HG02970 (cell line): ENCODE data around the gene GPATCH1.
A peak's percentile ranks its signal among the peaks of the same experiment; 100 is the strongest.
"Not testable (repeated sequence)": the region's sequence is repeated elsewhere in the genome, so short reads cannot be mapped to it uniquely, and the experiment has no call there.

Experiments
- ATAC-seq: cut with Tn5 transposase; IDR thresholded peaks from one replicate; pipeline ENCODE4 v1.9.1; 2021; ENCODE audit warnings: mild to moderate bottlenecking, moderate library complexity, moderate number of reproducible peaks; ENCODE audit not compliant: unreplicated experiment, low FRiP score

The GPATCH1 gene

GRCh38 chr19:33156334-33156733 lies 75.4 kb downstream of the GPATCH1 start:
- ATAC-seq, result no peak

GRCh38 chr19:33157906-33158305 lies 76.9 kb downstream of the GPATCH1 start:
- no peak for ATAC-seq

- ATAC-seq, result no peak
Observed at GRCh38 chr19:33158365-33158764, 77.4 kb downstream of the GPATCH1 start.

DNA sequence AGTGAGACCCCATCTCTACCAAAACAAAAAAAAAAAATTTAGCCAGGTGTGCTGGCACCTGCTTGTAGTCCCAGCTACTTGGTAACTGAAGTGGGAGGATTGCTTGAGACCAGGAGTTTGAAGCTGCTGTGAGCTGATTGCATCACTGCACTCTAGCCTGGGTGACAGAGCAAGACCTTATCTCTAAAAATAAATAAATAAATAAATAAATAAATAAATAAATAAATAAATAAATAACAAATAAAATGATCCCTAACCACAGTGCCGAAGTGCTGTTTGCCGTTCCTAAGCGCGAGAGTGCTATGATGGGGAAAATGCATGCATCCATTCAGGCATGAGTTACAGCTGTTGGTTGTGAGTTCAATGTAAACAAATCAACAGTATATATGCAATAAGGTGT lies 78.2 kb downstream of the GPATCH1 start:
- no peak for ATAC-seq

GRCh38 chr19:33159893-33160292 lies 78.9 kb downstream of the GPATCH1 start:
- ATAC-seq, result no peak

DNA sequence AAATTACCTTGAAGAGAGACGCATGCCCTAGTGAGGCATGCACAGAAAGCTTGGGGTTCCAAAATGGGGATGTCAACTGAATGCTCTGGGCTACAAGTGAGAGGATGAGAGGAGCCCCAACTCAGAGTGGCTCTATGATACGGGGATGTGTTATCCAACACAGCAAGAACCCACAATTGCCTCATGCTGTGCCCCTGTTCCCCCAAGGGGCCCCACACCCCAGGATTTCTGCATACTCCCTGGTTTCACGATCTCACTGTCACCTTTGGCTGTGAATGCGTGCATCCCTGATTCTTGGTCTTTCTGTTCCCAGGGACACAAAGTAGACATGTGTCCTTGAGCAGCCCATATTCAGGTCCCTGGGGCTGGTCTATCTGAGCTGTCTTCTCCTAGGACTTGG lies 80.2 kb downstream of the GPATCH1 start:
- ATAC-seq, result no peak

DNA sequence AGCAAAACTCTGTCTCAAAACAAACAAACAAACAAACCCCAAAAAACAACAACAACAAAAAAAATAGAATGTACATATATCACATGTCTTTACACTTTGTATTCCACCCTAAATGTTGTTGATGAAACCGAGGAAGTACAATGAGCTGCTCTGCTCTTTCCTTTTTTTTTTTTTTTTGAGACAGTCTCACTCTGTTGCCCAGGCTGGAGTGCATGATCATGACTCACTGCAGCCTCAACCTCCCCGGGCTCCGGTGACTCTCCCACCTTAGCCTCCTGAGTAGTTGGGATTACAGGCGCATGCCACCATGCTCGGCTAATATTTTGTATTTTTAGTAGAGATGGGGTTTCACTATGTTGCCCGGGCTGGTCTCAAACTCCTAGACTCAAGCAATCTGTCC lies 82.5 kb downstream of the GPATCH1 start:
- no peak for ATAC-seq

DNA sequence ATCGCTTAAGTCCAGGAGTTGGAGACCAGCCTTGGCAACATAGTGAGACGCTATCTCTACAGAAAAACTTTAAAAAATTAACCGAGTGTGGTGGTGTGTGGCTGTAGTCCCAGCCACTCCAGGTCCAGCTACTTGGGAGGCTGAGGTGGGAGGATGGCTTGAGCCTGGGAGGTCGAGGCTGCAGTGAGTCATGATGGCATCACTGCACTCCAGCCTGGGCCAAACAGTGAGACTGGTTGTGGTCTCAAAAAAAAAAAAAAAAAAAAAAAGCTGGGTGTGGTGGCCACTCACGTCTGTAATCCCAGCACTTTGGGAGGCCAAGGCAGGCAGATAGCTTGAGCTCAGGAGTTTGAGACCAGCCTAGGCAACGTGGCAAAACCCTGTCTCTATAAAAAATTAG lies 85.1 kb downstream of the GPATCH1 start:
- ATAC-seq, result not testable (repeated sequence)

DNA sequence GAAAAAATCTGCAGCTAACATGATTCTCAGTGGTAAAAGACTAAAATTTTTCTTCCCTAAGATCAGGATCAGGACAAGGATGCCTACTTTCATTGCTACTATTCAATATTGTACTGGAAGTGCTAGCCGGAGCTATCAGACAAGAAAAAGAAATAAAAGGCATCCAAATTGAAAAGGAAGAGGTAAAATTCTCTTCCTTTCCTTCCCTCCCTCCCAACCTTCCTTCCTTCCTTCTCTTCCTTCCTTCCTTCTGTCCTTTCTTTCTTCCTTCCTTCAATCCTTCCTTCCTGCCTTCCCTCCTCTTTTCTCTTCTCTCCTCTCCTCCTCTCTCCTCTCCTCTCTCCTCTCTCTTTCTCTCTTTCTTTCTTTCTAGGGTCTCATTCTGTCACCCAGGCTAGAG lies 86.5 kb downstream of the GPATCH1 start:
- no peak for ATAC-seq

DNA sequence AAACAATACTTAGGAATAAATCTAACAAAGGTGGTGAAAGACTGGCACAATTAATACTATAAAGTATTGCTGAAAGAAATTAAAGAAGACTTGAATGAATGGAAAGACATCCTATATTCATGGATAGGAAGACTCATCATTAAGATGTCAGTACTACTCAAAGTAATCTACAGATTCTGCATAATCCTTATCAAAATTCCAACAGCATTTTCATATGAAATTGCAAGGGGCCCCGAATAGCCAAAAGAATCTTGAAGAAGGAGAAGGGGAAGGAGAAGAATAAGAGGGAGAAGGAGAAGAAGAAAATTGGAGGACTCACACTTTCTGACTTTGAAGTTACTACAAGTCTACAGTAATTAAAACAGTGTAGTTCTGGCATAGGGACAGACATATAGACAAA lies 87.5 kb downstream of the GPATCH1 start:
- no peak for ATAC-seq

DNA sequence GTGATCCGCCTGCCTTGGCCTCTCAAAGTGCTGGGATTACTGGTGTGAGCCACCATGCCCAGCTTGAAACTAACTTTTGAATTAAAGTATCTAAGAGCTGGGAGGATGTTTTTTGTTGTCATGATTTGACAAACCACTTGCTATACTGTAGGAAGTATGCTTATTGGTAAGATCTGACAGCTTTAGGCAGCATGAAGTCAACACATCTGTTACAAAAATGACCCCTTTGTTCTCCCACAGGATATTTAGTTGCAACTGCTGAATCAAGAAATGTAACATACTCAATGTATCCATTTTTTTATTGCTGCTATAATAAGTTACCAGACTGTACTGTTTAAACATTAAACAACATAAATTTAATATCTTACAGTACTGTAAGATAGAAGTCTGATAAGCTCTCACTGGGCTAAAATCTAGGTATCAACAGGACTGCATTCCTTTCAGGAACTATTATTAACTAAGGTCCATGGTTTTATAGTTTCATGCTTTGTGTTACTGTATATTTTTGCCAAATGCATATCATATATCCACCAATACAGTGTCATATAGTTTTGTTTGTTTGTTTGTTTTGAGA lies 90.3 kb downstream of the GPATCH1 start:
- ATAC-seq, result no peak

DNA sequence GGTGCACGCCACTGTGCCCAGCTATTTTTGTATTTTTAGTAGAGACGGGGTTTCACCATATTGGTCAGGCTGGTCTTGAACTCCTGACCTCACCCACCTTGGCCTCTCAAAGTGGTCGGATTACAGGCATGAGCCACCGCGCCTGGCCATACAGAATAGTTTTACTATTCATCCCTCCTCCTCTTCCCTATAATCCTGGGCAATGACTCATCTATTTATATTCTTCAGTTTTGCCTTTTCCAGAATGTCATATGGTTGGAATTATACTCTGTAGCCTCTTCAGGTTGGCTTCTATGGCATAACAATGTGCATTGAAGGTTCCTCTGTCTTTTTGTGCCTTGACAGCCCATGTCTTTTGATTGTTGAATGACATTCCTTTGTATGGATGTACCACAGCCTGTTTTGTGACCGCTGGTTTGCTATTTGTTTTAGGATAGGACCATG lies 91.0 kb downstream of the GPATCH1 start:
- ATAC-seq, result no peak

DNA sequence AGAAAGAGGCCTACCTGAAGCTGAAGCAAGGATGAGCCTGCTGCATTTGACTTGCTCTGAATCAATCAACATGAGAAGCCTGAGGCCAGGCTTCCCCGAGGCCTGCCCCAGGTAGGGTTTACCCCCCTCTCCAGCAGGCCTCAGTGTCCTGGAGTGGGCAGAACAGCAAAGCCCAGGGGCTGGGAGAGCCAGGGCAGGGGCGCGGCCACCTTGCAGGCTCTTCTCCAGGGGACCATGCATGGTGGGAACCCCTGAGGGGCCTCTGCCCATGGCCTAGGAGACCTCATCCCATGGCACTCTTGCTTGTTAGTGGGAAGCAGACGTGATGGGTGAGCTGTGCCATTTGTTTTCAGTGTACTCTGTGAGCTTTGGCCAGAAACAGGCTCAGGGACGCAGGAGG lies 93.2 kb downstream of the GPATCH1 start:
- no peak for ATAC-seq

GRCh38 chr19:33175156-33175782 lies 94.3 kb downstream of the GPATCH1 start:
- no peak for ATAC-seq

GRCh38 chr19:33175886-33176669 lies 95.1 kb downstream of the GPATCH1 start:
- no peak for ATAC-seq

DNA sequence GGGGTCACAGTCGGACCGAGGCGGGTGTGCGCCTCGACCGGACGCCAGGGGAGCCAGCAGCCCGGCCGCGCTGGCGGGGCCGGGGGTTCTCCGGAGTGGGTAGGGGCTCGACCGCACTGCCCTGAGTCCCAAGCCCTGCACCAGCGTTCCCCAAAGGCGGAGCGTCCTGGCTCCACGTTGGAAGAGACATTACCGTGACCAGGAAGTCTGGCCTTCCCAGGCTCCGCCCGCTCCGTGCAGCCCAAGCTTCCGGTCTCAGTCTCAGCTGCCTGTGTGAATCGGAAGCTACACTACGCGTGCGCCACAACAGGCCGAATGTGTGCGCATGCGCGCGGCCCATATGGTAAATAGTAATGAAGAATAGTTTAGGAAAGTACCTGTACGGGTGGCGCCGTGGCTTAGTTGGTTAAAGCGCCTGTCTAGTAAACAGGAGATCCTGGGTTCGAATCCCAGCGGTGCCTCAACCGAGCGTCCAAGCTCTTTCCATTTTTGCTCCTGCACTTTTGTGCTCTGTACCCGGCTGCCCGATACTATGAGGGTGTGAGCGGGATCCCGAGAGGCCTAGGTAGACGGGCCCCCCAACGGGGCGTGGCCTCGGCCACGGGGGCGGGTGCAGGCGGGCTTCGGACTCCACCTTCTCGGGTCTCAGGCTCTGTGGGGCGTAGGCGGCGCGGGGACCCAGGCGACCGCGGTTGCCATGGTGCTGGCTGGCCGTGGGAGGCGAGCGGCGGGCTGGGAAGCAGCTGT lies 95.9 kb downstream of the GPATCH1 start:
- ATAC-seq, result peak; percentile 83

DNA sequence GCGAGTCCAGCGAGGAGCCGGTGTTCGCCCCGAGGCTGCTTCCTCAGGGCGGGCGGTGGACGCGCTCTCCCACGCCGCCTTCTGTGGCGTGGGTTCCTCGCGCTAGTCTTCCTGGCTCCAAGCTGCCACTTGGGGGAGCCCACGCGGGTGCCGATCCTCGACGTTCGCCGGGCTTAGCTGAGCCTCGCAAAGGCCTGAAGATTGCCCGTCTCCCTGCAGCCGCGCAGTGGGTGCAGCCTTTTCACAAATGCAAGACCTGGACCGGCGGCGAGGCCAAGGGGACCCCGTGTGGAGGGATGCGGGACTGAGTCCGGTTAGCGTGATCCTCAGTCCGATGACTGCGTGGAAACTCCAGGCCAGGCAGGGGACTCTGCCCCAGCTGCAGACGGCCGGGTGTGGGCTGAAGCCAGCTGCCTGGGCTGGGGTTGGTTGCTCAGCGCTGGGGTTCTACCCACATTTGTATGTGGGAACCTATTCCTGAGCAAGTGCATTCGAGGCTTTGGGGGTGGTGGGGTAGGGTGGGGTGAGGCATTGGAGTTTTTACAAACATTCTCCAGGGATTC lies 96.5 kb downstream of the GPATCH1 start:
- ATAC-seq, result no peak
